ENCODE data around the gene SORCS2.

SORCS2 gene

DNA sequence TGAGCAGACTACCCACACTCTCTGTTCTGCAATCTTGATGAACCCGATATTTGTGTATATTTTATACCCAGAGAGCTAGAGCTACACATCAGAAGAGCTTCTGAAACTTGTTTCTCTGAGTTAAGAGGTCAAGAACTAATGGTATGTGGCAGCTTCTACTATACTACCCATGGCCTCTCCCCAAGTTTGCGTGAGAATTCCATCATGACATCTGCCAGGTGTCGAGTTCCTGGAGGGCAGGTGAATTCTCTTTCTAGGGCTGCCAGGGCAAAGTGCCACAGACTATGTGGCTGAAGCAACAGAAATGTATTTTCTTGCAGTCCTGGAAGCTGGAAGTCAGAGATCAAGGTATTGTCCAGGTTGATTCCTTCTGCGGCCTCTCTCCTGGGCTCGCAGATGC, 4.4 kb downstream of the SORCS2 start:
- in situ Hi-C loops (cut with MboI; ENCODE audit: low sequenced_read_pairs, unreplicated experiment): loop anchor here (25.0 kb wide), 1 partner anchor 516 kb away; no protein-coding TSS in a partner anchor
- TF ChIP-seq, protein P1, sequence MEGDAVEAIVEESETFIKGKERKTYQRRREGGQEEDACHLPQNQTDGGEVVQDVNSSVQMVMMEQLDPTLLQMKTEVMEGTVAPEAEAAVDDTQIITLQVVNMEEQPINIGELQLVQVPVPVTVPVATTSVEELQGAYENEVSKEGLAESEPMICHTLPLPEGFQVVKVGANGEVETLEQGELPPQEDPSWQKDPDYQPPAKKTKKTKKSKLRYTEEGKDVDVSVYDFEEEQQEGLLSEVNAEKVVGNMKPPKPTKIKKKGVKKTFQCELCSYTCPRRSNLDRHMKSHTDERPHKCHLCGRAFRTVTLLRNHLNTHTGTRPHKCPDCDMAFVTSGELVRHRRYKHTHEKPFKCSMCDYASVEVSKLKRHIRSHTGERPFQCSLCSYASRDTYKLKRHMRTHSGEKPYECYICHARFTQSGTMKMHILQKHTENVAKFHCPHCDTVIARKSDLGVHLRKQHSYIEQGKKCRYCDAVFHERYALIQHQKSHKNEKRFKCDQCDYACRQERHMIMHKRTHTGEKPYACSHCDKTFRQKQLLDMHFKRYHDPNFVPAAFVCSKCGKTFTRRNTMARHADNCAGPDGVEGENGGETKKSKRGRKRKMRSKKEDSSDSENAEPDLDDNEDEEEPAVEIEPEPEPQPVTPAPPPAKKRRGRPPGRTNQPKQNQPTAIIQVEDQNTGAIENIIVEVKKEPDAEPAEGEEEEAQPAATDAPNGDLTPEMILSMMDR (IDR thresholded peaks at IDR 0.05; ENCODE audit: borderline replicate concordance, control extremely low read depth, extremely low read depth, insufficient read depth, missing control alignments): no peak
- DNase-seq (ENCODE audit: low spot score): no peak

DNA sequence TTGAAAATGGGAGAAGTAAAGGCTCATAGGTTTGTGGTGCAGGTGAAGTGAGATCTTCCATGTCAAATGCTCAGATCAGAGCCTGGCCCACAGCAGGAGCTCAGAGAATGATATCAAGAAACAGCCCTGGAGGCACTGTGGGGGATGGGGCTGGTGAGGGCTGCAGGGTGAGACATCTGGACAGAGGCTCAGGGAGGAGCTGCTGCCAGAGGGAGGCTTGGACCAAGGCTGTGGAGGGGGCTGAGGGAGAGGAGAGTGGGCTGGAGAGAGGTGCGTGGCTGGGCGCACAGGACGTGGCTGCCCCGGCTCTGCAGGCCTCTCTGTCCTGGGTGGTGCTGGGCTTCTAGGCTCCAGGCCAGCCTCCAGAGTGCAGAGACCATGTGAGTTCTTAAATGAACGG, 5.6 kb downstream of the SORCS2 start:
- TF ChIP-seq, protein P1 (IDR thresholded peaks at IDR 0.05; ENCODE audit: borderline replicate concordance, control extremely low read depth, extremely low read depth, insufficient read depth, missing control alignments): no peak
- DNase-seq (ENCODE audit: low spot score): no peak
- in situ Hi-C loops (cut with MboI; ENCODE audit: low sequenced_read_pairs, unreplicated experiment): loop anchor here (25.0 kb wide), 1 partner anchor 514 kb away; no protein-coding TSS in a partner anchor

DNA sequence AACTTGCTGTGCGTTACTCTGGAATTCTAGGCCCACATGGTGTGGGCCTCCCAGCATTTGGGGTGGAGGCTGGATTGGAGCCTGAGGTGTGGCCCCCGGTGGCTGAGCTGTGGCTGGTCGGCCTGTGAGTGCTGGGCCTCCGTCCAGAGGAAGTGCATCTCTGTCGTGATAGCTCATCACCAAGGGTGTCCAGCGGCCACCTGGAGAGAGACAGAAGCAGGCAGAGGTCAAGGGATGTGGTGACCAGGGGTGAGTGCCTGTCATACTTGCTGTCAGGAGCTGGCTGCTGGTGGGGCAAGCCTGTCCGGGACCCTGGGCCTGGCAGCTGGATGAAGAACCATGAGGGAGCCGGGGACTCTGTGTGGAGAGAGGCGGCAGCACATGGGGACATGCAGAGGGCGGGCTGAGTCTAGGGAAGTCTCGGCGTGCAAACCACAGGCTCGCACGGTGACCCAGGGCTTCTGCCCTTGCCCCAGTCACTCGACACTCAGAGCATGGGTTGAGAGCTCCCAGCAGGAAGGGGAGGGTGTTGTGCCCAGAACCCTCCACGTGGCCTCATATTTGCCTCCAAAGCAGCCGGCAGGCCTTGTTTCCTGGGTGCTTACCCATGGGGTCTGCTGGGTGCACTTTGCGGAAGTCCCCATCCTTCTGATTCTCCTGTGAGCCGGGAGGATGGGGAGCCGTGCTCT, 6.2 kb downstream of the SORCS2 start:
- TF ChIP-seq, protein P1 (IDR thresholded peaks at IDR 0.05; ENCODE audit: borderline replicate concordance, control extremely low read depth, extremely low read depth, insufficient read depth, missing control alignments): no peak
- in situ Hi-C loops (cut with MboI; ENCODE audit: low sequenced_read_pairs, unreplicated experiment): loop anchor here (25.0 kb wide), 1 partner anchor 514 kb away; no protein-coding TSS in a partner anchor
- no peak for DNase-seq (ENCODE audit: low spot score)

DNA sequence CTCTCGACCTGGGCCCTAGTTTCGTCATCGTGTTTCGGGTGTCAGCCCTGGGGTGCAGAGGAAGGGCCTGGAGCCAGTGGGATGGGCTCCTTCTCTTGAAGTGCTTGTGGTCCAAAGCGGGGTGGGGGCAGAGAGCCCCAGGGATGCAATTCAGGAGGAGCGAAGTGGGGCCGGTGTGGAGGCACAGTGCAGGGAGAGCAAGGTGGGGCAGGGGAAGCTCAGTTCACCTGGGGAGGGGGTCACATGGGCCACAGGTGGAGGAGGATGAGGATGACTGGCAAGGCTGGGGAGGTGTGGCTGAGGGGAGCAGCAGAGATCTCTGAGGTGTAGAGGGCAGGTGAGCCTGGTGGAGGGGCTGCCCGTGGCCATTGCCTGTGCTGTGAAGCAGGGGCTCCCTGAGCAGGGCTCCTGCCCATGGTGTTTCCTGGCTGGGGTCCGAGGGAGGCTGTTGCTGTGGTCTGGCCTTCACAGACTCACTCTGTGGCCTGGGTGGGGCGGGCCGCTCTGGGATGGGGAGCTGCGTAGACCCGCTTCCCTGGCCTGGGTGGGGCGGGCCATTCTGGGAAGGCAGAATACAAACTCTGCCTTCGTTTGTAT, 6.9 kb downstream of the SORCS2 start:
- DNase-seq (ENCODE audit: low spot score): no peak
- TF ChIP-seq, protein P1 (IDR thresholded peaks at IDR 0.05; ENCODE audit: borderline replicate concordance, control extremely low read depth, extremely low read depth, insufficient read depth, missing control alignments): no peak
- in situ Hi-C loops (cut with MboI; ENCODE audit: low sequenced_read_pairs, unreplicated experiment): loop anchor here (25.0 kb wide), 1 partner anchor 513 kb away; no protein-coding TSS in a partner anchor

DNA sequence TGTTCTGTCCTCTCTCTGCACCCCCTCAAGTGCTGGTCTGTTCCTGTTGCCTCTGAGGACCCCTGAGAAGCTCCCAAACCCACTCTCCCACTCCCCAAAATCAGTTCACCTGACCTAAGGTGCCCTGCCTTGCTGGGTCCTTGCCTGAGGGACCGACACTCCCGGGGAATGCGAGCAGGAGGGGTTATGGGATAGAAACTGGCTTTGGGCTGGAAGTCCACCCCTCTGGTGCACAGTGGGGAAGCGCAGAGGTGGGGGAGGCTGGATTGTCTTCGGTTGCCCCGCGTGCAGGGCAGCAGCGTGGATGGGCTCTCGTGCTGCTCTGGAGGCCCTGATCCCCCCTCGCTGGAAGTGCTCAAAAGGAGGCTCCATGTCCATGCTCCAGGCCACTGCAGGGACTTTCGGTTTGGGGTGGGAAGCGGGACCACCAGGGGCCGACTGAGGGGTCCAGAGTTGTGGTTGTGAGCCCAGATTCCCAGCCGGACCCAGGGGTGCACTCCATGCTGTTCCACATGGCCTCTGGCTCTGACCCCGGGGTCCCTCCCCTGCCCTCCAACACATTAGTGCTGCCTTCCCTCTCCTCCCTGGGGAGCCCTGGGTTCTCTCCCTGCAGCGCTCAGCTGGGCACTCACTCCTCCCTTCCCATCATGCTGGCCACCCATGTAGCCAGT, 7.6 kb downstream of the SORCS2 start:
- TF ChIP-seq, protein P1 (IDR thresholded peaks at IDR 0.05; ENCODE audit: borderline replicate concordance, control extremely low read depth, extremely low read depth, insufficient read depth, missing control alignments): no peak
- in situ Hi-C loops (cut with MboI; ENCODE audit: low sequenced_read_pairs, unreplicated experiment): loop anchor here (25.0 kb wide), 1 partner anchor 512 kb away; no protein-coding TSS in a partner anchor
- no peak for DNase-seq (ENCODE audit: low spot score)

DNA sequence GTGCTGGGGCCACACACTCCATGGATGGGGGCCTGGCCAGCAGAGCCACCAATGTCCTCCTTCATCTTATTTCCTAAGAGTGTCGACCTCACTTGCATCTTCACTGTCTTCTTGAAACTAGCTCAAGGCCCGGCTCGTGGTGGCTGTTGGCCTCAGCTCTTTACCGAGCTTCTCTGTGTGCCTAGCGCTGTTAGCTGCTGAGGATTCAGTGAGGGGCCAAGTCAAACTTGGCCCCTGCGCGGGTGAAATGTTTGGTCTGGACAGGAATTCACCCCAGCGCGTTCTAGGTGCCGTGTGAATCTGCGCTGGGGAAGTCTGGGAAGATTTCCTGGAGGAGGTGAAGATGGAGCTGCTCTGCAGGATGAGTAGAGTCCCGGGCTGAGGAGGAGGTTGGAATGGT, 8.5 kb downstream of the SORCS2 start:
- in situ Hi-C loops (cut with MboI; ENCODE audit: low sequenced_read_pairs, unreplicated experiment): no loop called here
- DNase-seq (ENCODE audit: low spot score): no peak
- TF ChIP-seq, protein P1 (IDR thresholded peaks at IDR 0.05; ENCODE audit: borderline replicate concordance, control extremely low read depth, extremely low read depth, insufficient read depth, missing control alignments): no peak

Data from GM13976 (cell line).